SH-SY5Y (cell line): ENCODE data around the gene CLEC17A.

Source experiments
- GATA2 ChIP-seq: IDR thresholded peaks from 2 replicates; pipeline ENCODE4 v1.6.1; 2011; ENCODE audit warnings: mild to moderate bottlenecking, low read depth, low read length
- GATA3 ChIP-seq: IDR thresholded peaks from 2 replicates; pipeline ENCODE4 v1.6.1; 2011; ENCODE audit warnings: low read depth, mild to moderate bottlenecking, low read length, moderate library complexity

Gene CLEC17A

DNA sequence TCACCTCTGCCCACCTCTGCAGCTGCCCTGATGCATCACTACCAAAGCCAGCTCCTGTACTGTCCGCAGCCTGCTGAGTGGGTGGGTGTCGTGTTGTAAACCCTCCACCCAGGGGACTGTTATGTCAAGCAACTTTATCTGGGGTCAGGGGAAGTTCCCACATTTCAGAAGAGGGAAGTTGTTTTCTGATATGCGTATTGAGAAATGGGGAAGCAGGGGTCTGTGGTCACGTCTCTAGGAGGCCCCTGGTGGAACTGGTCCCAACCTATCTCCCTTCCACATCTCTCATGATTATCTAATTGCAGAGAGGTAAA lies 31.2 kb downstream of the CLEC17A start:
- TF ChIP-seq GATA3 (no peak), GATA2 (no peak)

- TF ChIP-seq GATA3 (no peak), GATA2 (no peak)
Measured at GRCh38 chr19:14615623-14616022, 32.7 kb downstream of the CLEC17A start.

DNA sequence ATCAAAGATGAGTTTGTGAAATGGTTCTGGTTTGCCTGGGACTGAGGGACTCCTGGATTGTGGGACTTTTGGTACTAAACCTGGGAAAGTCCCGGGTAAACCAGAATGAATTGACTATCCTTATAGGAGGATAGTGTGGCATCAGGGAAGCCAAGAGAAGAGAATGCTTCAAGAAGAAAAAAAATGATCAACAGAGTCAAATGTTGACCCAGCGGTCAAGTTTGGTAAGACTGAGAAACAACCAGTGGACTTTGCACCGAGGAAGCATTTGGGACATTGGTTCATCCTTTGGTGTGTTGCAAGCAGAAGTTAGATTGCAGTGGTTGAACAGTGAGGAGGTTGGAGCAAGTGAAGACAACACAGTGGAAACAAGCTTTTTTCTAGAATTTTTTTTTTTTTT lies 33.5 kb downstream of the CLEC17A start:
- no peak for TF ChIP-seq GATA3
- no peak for TF ChIP-seq GATA2

- TF ChIP-seq GATA3, result no peak
- no peak for TF ChIP-seq GATA2
Measured at GRCh38 chr19:14619404-14619803, 36.5 kb downstream of the CLEC17A start.

DNA sequence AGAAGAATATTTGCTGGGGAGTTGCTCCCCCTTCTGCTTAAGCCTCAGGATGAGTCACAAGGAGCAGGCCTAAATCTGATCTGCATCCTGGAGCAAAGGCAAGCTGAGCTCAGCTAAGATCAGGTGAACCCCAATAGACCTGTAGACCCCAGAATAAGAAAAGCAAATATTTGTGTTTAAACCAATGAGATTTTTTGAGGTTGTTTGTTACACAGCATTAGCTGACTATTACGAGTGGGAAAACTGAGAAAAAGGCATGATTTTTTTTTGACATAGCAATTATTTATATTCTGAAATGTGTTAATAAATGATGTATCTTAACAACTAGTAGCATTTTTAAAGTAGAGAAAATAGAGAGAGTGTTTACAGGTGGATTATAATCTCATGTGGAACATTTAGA lies 46.7 kb downstream of the CLEC17A start:
- TF ChIP-seq GATA2 (no peak), GATA3 (no peak)

GRCh38 chr19:14632286-14632685 lies 49.4 kb downstream of the CLEC17A start:
- no peak for TF ChIP-seq GATA3
- no peak for TF ChIP-seq GATA2

DNA sequence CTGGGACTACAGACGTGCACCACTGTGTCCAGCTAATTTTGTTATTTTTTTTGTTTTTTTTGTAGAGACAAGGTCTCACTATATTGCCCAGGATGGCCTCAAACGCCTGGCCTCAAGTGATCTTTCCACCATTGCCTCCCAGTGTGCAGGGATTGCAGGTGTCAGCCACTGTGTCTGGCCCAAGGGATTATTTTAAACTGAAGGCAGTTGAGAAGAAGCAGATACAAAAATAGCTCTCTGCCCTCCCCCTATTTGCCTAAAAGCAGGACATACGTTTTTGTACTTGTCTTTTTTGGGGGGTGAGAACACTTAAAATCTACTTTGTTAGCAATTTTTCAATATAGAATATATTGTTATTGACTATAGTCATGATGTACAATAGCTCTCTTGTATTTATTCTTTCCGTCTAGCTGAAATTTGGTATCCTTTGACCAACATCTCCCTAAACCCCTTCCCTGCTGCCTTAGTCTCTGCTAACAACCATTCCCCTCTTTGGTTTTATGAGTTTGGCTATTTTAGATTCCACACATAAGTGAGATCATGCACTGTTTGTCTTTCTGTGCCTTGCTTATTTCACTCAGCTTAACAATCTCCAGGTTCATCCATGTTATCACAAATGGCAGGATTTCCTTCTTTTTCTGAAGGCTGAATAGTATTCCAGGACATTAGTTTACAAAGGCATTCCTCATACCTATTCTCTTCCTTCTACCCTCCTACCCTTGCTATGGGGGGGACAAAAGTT lies 56.8 kb downstream of the CLEC17A start:
- no peak for TF ChIP-seq GATA3
- TF ChIP-seq GATA2, result no peak

- TF ChIP-seq GATA3, result no peak
Measured at GRCh38 chr19:14648506-14648905, 65.6 kb downstream of the CLEC17A start.

- TF ChIP-seq GATA2, result no peak
- TF ChIP-seq GATA3, result no peak
Measured at GRCh38 chr19:14649020-14649419, 66.1 kb downstream of the CLEC17A start.

DNA sequence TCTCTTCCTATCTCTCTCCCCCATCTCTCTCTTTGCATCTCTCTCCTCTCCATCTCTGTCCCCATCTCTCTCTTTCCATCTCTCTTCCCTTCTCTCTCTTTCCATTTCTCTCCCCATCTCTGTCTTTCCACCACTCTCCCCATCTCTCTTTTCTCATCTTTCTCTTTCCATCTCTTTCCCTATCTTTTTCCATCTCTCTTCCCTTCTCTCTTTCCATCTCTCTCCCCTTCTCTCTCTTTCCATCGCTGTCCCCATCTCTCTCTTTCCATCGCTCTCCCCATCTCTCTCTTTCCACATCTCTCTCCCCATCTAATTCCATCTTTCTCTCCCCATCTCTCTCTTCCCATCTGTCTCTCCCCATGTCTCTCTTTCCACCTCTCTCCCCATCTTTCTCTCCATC lies 67.3 kb downstream of the CLEC17A start:
- TF ChIP-seq GATA2 (no peak), GATA3 (no peak)

DNA sequence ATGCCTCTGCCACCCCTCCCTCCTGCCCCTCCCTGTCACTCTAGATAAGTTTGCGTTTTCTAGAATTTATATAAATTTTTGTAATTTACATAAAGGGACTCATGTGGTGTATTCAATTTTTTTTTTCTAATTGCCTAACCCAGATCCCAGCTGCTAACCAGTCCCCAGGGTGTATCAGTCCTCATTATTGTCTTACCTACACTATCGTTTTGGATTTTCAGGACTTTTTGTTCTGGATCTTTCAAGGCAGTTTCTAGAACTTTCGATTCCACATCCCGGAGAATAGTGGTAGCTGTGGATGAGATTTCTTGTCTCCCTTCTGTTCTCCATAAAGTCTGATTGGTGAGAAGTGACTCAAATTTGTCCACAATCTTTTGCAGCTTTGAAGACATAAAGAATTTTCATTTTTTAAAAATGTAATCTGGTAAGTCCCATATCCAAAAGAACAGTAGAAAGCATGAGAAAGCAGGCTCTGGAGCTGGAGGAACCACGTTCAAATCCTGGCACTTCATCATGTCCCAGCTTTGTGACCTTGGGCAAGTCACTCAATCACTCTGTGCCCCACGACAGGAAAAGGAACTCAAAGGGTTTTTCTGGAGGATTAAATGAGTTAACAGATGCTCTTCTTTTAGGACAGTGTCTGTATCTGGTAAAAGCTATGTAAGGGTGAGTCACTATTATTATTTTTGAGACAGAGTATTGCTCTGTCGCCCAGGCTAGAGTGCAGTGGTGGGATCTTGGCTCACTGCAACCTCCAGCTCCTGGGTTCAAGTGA lies 72.1 kb downstream of the CLEC17A start:
- no peak for TF ChIP-seq GATA3
- TF ChIP-seq GATA2, result no peak

DNA sequence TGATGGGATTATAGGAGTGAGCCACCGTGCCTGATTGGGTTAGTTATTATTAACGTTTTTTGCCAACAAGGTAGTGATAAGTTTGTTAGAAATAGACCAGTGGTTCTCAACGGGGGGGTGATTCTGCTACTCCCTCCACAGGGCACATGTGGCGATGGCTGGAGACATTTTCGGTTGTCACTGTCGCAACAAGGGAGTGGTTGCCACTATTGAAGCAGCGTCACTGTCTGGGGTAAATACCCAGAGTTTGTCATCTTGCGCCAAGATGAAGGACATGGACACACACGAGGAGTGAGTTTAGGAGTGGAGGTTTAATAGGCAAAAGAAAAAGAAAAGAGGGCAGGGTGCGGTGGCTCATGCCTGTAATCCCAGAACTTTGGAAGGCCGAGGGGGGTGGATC lies 72.8 kb downstream of the CLEC17A start:
- TF ChIP-seq GATA3 (no peak), GATA2 (no peak)

DNA sequence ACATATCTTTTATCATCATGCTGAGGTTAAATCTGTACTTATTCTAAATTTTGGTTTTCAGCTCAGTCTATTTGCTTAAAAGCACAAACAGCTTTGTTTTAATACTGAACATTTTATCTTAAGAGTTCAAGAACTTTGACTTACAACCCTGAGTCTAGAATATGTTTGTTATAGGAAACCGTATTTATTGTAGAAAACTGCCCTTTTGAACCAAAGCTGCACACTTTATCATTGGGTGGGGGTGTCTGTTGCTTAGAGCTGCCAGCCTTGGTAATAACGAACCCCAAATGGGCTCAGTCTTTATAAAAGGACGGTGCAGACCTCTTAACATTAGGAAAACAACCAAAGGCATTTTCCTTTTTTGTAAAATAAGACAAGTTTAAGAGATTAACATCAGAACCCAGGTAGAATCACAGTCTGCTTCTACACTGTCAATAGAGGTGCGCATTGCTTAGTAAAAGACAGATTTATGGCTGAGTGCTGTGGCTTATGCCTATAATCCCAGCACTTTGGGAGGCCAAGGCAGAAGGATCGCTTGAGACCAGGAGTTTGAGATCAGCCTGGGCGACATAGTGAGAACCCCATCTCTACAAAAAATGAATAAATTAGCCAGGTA lies 77.1 kb downstream of the CLEC17A start:
- no peak for TF ChIP-seq GATA3

DNA sequence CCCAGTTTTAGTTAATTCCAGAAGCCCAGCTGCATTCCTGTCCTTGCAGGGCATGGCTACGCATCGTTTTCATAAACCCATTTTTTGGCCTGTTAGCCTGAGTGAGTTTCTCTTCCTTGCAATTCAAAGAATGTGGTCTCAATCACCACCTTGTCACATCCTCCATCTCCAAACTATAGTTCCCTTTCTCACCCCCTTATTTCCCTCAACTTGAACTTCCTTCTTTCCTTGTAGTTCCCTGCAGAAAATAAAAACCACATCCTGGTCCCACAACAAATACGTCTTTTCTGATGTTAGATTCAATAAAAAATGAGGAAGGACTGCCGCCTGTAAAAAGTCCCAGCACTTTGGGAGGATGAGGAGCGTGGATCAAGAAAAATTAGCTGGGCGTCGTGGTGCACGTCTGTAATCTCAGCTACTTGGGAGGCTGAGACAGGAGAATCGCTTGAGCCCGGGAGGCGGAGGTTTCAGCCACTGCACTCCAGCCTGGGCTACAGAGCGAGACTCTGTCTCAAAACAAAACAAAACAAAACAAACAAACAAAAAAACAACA lies 78.6 kb downstream of the CLEC17A start:
- TF ChIP-seq GATA2, result no peak
- no peak for TF ChIP-seq GATA3
